Liver (tissue), 9 donors: Measurements from ENCODE around the gene JAKMIP1. TPM values are rescaled to one million over a fixed set of nuclear protein-coding genes. Genes with fewer than 3 reads are reported as not detected.
A peak's percentile ranks its signal among the peaks of the same experiment; 100 is the strongest.

Experiments
- DNase-seq: peaks from one replicate; pipeline ENCODE4 v3.0.0-alpha.2; 2017; ENCODE audit warnings: low spot score
- H3K27ac ChIP-seq, 2 donors: one replicate each; pipeline ENCODE4 v1.7.0; 2013; ENCODE audit warnings: inconsistent platforms in 2 of 2, low read length in 2 of 2, control low read depth in 1 of 2, low read depth in 1 of 2, mild to moderate bottlenecking in 1 of 2
- H3K27me3 ChIP-seq, 4 donors: one replicate each; pipeline versions ENCODE4 v1.6.1 to v1.7.0; 2013; ENCODE audit warnings: low read length in 3 of 4, inconsistent platforms in 1 of 4, mild to moderate bottlenecking in 1 of 4, moderate library complexity in 1 of 4; ENCODE audit not compliant: control insufficient read depth in 4 of 4, insufficient read depth in 4 of 4
- H3K36me3 ChIP-seq, 4 donors: one replicate each; pipeline versions ENCODE4 v1.6.1 to v1.7.0; 2013; ENCODE audit warnings: low read length in 3 of 4, mild to moderate bottlenecking in 3 of 4, low read depth in 1 of 4, moderate library complexity in 1 of 4; ENCODE audit not compliant: control insufficient read depth in 4 of 4, insufficient read depth in 3 of 4
- H3K4me1 ChIP-seq, 4 donors: one replicate each; pipeline versions ENCODE4 v1.6.1 to v1.7.0; 2013; ENCODE audit warnings: low read length in 3 of 4, mild to moderate bottlenecking in 3 of 4, moderate library complexity in 1 of 4; ENCODE audit not compliant: control insufficient read depth in 4 of 4, insufficient read depth in 4 of 4
- H3K4me3 ChIP-seq, 3 donors: one replicate each; pipeline versions ENCODE4 v1.6.1 to v1.7.0; 2013; ENCODE audit warnings: low read length in 3 of 3, control low read depth in 1 of 3, low read depth in 1 of 3, mild to moderate bottlenecking in 1 of 3
- H3K9ac ChIP-seq, 2 donors: one replicate each; pipeline ENCODE4 v1.7.0; 2013; ENCODE audit warnings: low read length in 2 of 2, mild to moderate bottlenecking in 2 of 2, moderate library complexity in 2 of 2, control low read depth in 1 of 2, low read depth in 1 of 2
- H3K9me3 ChIP-seq, 4 donors: one replicate each; pipeline versions ENCODE4 v1.6.1 to v1.7.0; 2013; ENCODE audit warnings: low read length in 3 of 4; ENCODE audit not compliant: control insufficient read depth in 4 of 4
- EGR1 ChIP-seq, 2 donors: IDR thresholded peaks; 2 replicates each; pipeline ENCODE4 v1.6.1; 2016 to 2018; ENCODE audit warnings: antibody characterized with exemption in 2 of 2, low read depth in 2 of 2
- FOXA1 ChIP-seq: IDR thresholded peaks from 2 replicates; pipeline ENCODE4 v1.6.1; 2016; ENCODE audit warnings: antibody characterized with exemption
- FOXA2 ChIP-seq: IDR thresholded peaks from 2 replicates; pipeline ENCODE4 v1.6.1; 2016; ENCODE audit warnings: antibody characterized with exemption
- GABPA ChIP-seq, 2 donors: IDR thresholded peaks in 1 of 2; conservative IDR thresholded peaks in 1 of 2; 2 replicates each; pipeline ENCODE4 v1.6.1; 2016; ENCODE audit warnings: antibody characterized with exemption in 2 of 2, mild to moderate bottlenecking in 1 of 2, moderate library complexity in 1 of 2
- HNF4A ChIP-seq, 2 donors: conservative IDR thresholded peaks; 2 replicates each; pipeline ENCODE4 v1.6.1; 2016; ENCODE audit warnings: antibody characterized with exemption in 2 of 2, mild to moderate bottlenecking in 2 of 2
- HNF4G ChIP-seq: IDR thresholded peaks from 2 replicates; pipeline ENCODE4 v1.6.1; 2016; ENCODE audit warnings: antibody characterized with exemption
- JUND ChIP-seq, 2 donors: IDR thresholded peaks; 2 replicates each; pipeline ENCODE4 v1.6.1; 2016; ENCODE audit warnings: antibody characterized with exemption in 2 of 2
- NR2F2 ChIP-seq: IDR thresholded peaks from 2 replicates; pipeline ENCODE4 v1.6.1; 2016; ENCODE audit warnings: antibody characterized with exemption
- RAD21 ChIP-seq, 2 donors: IDR thresholded peaks; 2 replicates each; pipeline ENCODE4 v1.6.1; 2016; ENCODE audit warnings: antibody characterized with exemption in 2 of 2, mild to moderate bottlenecking in 2 of 2
- RXRA ChIP-seq, 2 donors: IDR thresholded peaks; 2 replicates each; pipeline ENCODE4 v1.6.1; 2017 to 2018; ENCODE audit warnings: antibody characterized with exemption in 2 of 2, mild to moderate bottlenecking in 1 of 2
- YY1 ChIP-seq: IDR thresholded peaks from 2 replicates; pipeline ENCODE4 v1.6.1; 2016; ENCODE audit warnings: antibody characterized with exemption, mild to moderate bottlenecking
- WGBS: extraction: QIAGEN DNeasy Blood & Tissue Kit; methylation state at CpG from one replicate; pipeline ENCODE4 v1.1.7; 2013; 5-methylcytosine and 5-hydroxymethylcytosine counted together
- polyA plus RNA-seq, 2 donors: library from polyadenylated mRNA; stranded (reverse) in 1 of 2; unstranded in 1 of 2; fragments of 200-250 nt in 1 of 2; fragments of >200 nt in 1 of 2; fragmentation: Nextera tagmentation in 1 of 2; extraction: Ambion mirVana in 1 of 2; gene quantifications; one replicate each; pipeline versions ENCODE4 v1.2.1 to v1.2.3, GENCODE V29; 2013 to 2015
- total RNA-seq, 2 donors: library from RNA; depleted of rRNA; stranded (reverse); fragments of >200 nt; gene quantifications; one replicate each; pipeline ENCODE4 v1.2.3, GENCODE V29; 2014
- TF ChIP-seq, protein P1 (sequence below): IDR thresholded peaks from 2 replicates; pipeline ENCODE4 v1.6.1; 2016; ENCODE audit warnings: antibody characterized with exemption, mild to moderate bottlenecking
- TF ChIP-seq, protein P2 (sequence below): fragments of 150-350 bp; IDR thresholded peaks from 2 replicates; pipeline ENCODE4 v1.5.1; 2017; ENCODE audit warnings: improper control_type of control experiment, low read depth, low read length; ENCODE audit not compliant: missing input control
- TF ChIP-seq, protein P3 (sequence below): IDR thresholded peaks from 2 replicates; pipeline ENCODE4 v1.6.1; 2016; ENCODE audit warnings: antibody characterized with exemption
- TF ChIP-seq, protein P4 (sequence below): IDR thresholded peaks from 2 replicates; pipeline ENCODE4 v1.6.1; 2016; ENCODE audit warnings: antibody characterized with exemption
- TF ChIP-seq, protein P5 (sequence below): IDR thresholded peaks from 2 replicates; pipeline ENCODE4 v1.6.1; 2016; ENCODE audit warnings: antibody characterized with exemption
- donor health status: healthy.
- donor health status: healthy.
- donor health status: healthy.
- donor health status: healthy.
- donor health status: healthy.

Gene JAKMIP1
- total and polyA plus RNA-seq, 4 donors: 0.08 to 0.50 TPM; not detected in 2

DNA sequence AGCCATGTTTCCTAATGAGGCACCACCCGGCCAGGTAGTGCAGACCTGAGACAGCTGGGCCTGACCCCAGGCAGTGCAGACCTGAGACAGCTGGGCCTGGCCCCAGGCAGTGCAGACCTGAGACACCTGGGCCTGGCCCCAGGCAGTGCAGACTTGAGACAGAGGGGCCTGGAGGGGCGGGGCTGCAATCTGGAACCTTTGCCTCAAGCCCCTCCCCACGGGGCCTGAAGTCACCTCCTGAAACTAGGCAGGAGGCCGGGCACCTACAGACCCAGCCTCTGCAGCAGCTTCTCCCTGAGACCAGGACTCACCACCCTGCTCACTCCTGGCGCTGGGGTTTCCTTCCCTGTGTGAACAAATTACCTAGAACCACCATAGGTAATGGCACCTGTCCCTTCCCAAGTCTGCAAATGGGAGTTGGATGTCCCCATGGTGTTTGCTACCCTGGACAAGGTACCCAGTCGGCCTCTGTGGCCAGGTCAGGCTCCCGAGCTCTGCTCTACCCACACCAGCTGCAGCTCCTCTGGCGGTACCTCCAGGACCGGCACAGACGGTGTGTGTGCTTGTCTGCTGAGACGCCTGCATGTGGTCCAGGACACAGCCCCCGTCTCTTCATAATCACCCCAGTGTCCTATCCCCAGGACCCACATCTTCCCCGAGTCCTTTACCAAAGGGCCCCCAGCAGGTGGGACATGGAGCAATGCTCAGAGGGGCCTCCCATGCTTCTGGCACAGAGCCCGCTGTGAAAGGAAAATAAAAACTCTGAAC lies 129.0 kb downstream of the JAKMIP1 start:
- 83% methylated on average over 14 of the region's 14 CpGs for WGBS
- peak overlapping the region in 1 of 2 donors; percentile 42 for H3K27ac ChIP-seq

DNA sequence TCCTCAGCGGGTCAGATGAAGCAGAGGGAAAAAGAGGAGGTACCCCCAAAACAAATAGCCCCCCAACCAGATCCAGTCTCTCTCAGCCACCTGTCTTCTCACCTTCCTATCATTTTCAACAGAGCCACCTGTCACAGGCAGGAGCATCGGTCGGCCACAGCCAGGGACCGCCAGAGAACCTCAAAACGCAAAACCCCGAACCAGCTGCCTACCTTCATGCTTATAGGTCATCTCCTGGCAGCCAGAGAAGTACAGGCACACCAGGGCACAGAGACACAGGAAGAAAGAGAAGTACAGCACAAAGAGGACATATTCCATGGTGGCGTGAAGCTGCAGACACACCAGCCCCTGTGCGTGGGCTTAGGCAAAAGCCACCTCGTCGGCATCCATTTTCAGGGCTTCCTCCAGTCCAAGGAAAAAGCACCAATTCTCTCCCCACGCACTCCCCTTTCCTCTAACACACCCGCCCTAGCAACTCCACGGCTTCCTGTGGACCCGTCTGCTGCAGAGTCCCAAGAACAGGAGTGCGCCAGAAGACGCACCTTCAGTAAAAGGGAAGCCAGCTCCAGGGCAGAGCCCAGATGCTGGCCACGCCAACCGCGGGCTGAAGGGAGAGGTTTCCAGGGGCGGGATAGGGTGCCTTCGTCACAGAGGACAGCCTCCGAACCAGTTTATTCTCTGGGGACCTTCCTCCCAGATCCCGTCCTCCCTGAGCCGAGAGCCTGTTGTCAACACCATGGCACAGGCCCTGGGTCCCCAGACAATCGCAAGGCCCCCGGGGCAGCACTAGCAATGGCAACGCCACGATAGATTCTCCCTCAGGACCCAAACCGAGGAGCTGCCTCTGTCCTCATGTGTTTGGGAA lies 130.3 kb downstream of the JAKMIP1 start:
- DNase-seq: no peak
- no peaks in the 10 kb centered on the region for H3K27me3 ChIP-seq
- no peak overlapping the region for H3K27ac ChIP-seq
- H3K9ac ChIP-seq: no peak overlapping the region
- H3K4me1 ChIP-seq: peaks cover 5 to 15% (median 13%) of the 10 kb centered on the region in 4 donors
- WGBS: 88% methylated on average over 29 of the region's 29 CpGs
- H3K36me3 ChIP-seq: no peaks in the 10 kb centered on the region
- no peak overlapping the region for H3K4me3 ChIP-seq
- no peaks in the 10 kb centered on the region for H3K9me3 ChIP-seq
- TF ChIP-seq RAD21 (IDR thresholded peaks at IDR 0.05) (no peak), FOXA1 (no peak), EGR1 (IDR thresholded peaks at IDR 0.05; ENCODE audit: low read depth in 2 of 2) (no peak), JUND (IDR thresholded peaks at IDR 0.05) (no peak), GABPA (IDR thresholded peaks at IDR 0.05 in 1 of 2, conservative IDR thresholded peaks at IDR 0.05 in 1 of 2) (no peak), NR2F2 (no peak), RXRA (IDR thresholded peaks at IDR 0.05) (no peak), FOXA2 (no peak), YY1 (no peak)
- TF ChIP-seq, protein P1, sequence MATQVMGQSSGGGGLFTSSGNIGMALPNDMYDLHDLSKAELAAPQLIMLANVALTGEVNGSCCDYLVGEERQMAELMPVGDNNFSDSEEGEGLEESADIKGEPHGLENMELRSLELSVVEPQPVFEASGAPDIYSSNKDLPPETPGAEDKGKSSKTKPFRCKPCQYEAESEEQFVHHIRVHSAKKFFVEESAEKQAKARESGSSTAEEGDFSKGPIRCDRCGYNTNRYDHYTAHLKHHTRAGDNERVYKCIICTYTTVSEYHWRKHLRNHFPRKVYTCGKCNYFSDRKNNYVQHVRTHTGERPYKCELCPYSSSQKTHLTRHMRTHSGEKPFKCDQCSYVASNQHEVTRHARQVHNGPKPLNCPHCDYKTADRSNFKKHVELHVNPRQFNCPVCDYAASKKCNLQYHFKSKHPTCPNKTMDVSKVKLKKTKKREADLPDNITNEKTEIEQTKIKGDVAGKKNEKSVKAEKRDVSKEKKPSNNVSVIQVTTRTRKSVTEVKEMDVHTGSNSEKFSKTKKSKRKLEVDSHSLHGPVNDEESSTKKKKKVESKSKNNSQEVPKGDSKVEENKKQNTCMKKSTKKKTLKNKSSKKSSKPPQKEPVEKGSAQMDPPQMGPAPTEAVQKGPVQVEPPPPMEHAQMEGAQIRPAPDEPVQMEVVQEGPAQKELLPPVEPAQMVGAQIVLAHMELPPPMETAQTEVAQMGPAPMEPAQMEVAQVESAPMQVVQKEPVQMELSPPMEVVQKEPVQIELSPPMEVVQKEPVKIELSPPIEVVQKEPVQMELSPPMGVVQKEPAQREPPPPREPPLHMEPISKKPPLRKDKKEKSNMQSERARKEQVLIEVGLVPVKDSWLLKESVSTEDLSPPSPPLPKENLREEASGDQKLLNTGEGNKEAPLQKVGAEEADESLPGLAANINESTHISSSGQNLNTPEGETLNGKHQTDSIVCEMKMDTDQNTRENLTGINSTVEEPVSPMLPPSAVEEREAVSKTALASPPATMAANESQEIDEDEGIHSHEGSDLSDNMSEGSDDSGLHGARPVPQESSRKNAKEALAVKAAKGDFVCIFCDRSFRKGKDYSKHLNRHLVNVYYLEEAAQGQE: no peak
- TF ChIP-seq, protein P2, sequence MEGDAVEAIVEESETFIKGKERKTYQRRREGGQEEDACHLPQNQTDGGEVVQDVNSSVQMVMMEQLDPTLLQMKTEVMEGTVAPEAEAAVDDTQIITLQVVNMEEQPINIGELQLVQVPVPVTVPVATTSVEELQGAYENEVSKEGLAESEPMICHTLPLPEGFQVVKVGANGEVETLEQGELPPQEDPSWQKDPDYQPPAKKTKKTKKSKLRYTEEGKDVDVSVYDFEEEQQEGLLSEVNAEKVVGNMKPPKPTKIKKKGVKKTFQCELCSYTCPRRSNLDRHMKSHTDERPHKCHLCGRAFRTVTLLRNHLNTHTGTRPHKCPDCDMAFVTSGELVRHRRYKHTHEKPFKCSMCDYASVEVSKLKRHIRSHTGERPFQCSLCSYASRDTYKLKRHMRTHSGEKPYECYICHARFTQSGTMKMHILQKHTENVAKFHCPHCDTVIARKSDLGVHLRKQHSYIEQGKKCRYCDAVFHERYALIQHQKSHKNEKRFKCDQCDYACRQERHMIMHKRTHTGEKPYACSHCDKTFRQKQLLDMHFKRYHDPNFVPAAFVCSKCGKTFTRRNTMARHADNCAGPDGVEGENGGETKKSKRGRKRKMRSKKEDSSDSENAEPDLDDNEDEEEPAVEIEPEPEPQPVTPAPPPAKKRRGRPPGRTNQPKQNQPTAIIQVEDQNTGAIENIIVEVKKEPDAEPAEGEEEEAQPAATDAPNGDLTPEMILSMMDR: no peak
- TF ChIP-seq, protein P3, sequence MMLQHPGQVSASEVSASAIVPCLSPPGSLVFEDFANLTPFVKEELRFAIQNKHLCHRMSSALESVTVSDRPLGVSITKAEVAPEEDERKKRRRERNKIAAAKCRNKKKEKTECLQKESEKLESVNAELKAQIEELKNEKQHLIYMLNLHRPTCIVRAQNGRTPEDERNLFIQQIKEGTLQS: no peak
- TF ChIP-seq, protein P4, sequence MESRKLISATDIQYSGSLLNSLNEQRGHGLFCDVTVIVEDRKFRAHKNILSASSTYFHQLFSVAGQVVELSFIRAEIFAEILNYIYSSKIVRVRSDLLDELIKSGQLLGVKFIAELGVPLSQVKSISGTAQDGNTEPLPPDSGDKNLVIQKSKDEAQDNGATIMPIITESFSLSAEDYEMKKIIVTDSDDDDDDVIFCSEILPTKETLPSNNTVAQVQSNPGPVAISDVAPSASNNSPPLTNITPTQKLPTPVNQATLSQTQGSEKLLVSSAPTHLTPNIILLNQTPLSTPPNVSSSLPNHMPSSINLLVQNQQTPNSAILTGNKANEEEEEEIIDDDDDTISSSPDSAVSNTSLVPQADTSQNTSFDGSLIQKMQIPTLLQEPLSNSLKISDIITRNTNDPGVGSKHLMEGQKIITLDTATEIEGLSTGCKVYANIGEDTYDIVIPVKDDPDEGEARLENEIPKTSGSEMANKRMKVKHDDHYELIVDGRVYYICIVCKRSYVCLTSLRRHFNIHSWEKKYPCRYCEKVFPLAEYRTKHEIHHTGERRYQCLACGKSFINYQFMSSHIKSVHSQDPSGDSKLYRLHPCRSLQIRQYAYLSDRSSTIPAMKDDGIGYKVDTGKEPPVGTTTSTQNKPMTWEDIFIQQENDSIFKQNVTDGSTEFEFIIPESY: no peak

More for the DNA sequence above, 129.0 kb downstream of the JAKMIP1 start:
- Histone ChIP-seq H3K27me3 (no peaks in the 10 kb centered on the region), H3K4me1 (peaks cover 5 to 15% (median 13%) of the 10 kb centered on the region in 4 donors), H3K36me3 (no peaks in the 10 kb centered on the region), H3K9ac (no peak overlapping the region), H3K4me3 (no peak overlapping the region), H3K9me3 (no peaks in the 10 kb centered on the region)
- TF ChIP-seq HNF4G: no peak
- TF ChIP-seq FOXA2: no peak
- TF ChIP-seq HNF4A (conservative IDR thresholded peaks at IDR 0.05): no peak
- TF ChIP-seq NR2F2: no peak
- TF ChIP-seq, protein P1: no peak
- TF ChIP-seq YY1: no peak
- TF ChIP-seq, protein P5, sequence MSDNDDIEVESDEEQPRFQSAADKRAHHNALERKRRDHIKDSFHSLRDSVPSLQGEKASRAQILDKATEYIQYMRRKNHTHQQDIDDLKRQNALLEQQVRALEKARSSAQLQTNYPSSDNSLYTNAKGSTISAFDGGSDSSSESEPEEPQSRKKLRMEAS: no peak
- no peak for TF ChIP-seq RAD21 (IDR thresholded peaks at IDR 0.05)
- DNase-seq: no peak
